Omental fat pad (tissue), 4 donors: ENCODE measurements around the gene SUCLG2. TPM values are rescaled to one million over a fixed set of nuclear protein-coding genes. Genes with fewer than 3 reads are reported as not detected.
"Not testable (repeated sequence)": the region's sequence is repeated elsewhere in the genome, so short reads cannot be mapped to it uniquely, and the experiment has no call there.

Experiments used
- ATAC-seq: fragments of 150-250 bp; one replicate; pipeline ENCODE4 v1.9.1; 2016; ENCODE audit warnings: mild to moderate bottlenecking, moderate library complexity; ENCODE audit not compliant: low FRiP score
- DNase-seq: peaks from one replicate; pipeline ENCODE4 v3.0.0-alpha.2; 2019; ENCODE audit warnings: low spot score
- total RNA-seq, 4 donors: library from RNA; depleted of rRNA; stranded (reverse); fragments of >200 nt; gene quantifications; one replicate each; pipeline ENCODE4 v1.1.0, GENCODE V29; 2016
- TF ChIP-seq, protein P1 (sequence below), 3 donors: fragments of 450-650 bp; IDR thresholded peaks; one replicate each; pipeline ENCODE4 v1.5.1; 2016 to 2017; ENCODE audit warnings: antibody characterized with exemption in 3 of 3, mild to moderate bottlenecking in 3 of 3, moderate library complexity in 2 of 3

Gene SUCLG2
- total RNA-seq, 4 donors from 2014 or later: 37.5 to 52.2 (median 42.1) TPM

DNA sequence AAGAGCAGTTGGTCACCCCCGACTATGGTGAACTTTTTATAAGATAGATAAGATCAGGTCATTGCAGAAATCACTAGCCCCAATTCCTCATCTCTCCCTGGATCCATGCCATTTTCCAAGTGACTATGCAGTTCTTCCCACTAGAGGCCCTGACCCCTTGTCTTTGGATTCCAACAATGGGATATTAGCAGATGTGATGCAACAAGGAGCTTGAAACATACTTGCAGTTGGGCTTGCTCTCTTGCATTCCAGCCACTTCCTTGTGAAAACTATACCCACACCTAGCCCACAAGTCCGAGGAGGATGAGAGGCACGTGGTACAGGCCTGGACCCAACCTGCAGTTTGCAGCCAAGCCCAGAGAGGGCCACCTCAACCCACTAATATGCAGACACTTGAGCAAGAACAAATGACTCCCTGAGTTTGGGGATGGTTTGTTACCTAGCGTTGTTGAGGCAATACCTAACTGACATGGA lies 60.6 kb downstream of the SUCLG2 start:
- DNase-seq (no peak), ATAC-seq (no peak)
- TF ChIP-seq, protein P1, sequence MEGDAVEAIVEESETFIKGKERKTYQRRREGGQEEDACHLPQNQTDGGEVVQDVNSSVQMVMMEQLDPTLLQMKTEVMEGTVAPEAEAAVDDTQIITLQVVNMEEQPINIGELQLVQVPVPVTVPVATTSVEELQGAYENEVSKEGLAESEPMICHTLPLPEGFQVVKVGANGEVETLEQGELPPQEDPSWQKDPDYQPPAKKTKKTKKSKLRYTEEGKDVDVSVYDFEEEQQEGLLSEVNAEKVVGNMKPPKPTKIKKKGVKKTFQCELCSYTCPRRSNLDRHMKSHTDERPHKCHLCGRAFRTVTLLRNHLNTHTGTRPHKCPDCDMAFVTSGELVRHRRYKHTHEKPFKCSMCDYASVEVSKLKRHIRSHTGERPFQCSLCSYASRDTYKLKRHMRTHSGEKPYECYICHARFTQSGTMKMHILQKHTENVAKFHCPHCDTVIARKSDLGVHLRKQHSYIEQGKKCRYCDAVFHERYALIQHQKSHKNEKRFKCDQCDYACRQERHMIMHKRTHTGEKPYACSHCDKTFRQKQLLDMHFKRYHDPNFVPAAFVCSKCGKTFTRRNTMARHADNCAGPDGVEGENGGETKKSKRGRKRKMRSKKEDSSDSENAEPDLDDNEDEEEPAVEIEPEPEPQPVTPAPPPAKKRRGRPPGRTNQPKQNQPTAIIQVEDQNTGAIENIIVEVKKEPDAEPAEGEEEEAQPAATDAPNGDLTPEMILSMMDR (IDR thresholded peaks at IDR 0.05): no peak

DNA sequence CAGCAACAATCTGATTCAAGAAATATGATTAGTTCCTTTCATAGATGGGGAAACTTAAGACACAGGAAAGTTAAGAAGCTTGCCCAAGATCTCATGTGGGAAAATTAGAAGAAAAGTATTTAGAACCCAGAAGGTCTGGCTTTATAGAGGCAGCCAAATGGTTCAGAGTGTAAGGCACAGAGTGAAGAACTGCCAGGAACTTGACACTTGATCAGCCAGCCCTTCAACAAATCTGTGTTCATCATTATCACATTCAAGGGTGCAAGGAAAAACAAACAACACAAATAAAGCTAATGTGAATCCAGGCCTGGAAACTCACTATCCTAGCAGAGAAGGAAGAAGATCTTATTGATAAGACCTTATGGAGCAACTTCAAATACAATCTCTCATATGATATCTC lies 62.4 kb downstream of the SUCLG2 start:
- TF ChIP-seq, protein P1 (IDR thresholded peaks at IDR 0.05): no peak
- DNase-seq (no peak), ATAC-seq (no peak)

DNA sequence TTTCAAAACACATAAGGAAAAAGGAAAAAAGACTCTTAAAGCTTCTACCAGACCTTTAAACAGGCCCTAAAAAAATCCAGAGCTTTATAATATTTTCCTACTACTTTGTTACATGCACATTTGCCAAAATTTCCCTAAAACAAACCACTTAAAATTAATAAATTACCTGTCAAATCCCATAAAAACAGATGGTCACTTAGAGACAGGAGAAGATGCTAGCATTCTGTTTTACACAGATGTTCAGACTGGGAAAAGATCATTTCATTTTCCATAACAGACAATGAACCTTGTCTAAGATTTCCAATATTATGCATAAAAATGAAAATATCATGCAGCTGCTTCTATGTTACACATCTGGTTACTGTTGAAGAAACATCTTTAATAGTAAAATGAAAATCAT lies 66.6 kb downstream of the SUCLG2 start:
- DNase-seq (no peak), ATAC-seq (no peak)
- TF ChIP-seq, protein P1 (IDR thresholded peaks at IDR 0.05): no peak

DNA sequence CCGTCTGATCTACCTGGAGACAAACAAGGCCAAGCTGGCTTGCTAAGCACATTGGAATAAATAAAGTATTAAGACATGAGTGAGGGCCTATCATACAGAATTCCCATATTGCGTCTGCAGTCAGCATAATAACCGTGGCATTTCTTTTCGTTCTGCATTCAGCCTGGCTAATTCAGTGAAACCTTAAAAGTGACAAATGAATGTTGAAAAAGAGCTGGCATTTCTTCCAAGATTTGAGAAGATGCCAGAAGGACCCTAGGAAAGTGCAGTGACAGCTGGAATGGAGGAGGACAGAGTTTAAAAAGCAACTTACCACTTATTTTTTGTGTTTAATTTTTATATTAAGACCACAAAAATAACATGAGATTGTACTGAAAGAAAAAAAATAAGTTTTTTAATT lies 67.1 kb downstream of the SUCLG2 start:
- ATAC-seq: no peak
- TF ChIP-seq, protein P1 (IDR thresholded peaks at IDR 0.05): no peak
- DNase-seq: no peak

DNA sequence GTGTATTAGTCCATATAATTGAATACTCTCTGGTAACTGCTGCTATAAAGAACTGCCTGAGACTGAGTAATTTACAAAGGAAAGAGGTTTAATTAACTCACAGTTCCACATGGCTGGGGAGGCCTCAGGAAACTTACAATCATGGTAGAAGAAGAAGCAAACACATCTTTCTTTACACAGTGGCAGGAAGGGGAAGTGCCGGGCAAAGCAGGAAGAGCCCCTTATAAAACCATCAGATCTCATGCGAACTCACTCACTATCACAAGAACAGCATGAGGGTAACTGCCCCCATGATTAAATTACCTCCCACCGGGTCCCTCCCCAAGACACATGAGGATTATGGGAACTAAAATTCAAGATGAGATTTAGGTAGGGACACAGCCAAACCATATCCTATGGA lies 69.8 kb downstream of the SUCLG2 start:
- DNase-seq, ATAC-seq: not testable (repeated sequence)

DNA sequence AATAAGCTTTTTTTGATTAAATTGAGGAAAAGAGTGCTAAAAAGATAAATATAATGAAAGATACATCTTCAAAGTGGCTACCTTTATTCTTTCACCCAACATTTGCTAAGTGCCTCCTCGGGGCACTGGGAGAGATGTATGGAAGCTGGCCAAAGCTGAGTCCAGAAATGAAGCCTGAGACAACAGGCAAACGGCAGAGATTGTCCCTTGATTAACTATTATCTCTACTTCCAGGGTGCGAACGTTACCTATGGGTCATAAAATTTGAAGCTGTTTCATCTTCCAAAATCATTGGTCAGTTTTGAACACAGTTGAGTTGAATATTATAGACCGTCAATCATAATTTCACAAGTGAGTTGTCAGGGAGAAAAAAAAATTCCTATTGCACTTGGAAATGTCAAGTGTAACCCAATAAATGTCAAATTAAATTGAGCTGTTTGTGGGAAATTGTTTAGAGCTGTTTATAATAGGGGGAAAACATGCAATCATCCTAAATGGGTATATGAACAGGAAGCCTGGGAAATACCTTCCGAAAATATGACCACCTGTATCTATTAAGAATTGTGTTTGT lies 73.9 kb downstream of the SUCLG2 start:
- ATAC-seq (no peak), DNase-seq (no peak)
- TF ChIP-seq, protein P1 (IDR thresholded peaks at IDR 0.05): no peak

DNA sequence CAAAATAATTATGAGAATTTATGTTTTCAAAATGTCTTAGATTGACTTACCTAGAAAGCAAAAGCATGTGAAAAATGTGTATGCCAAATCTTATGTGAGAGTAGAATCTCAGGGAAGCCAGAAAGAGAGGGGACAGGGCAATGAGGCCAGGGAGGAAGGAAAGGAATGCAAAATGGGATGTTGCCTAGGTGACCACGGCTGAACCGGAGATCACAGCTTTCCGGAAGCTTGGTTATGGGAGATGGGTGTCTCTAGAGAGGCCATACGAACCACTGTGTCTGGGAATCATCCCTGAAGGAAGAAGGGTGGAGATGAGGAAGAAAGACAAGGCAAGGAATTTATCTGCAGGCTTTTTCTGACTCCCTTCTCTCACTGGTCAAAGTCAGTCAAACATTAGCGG lies 76.0 kb downstream of the SUCLG2 start:
- no peak for DNase-seq
- TF ChIP-seq, protein P1 (IDR thresholded peaks at IDR 0.05): no peak
- ATAC-seq: no peak
